ENCODE data around the gene DBH. TPM values are rescaled to one million over a fixed set of nuclear protein-coding genes. Genes with fewer than 3 reads are reported as not detected.

The DBH gene
- total and polyA plus RNA-seq, 7 donors = 0.01 TPM; not detected in 6

DNA sequence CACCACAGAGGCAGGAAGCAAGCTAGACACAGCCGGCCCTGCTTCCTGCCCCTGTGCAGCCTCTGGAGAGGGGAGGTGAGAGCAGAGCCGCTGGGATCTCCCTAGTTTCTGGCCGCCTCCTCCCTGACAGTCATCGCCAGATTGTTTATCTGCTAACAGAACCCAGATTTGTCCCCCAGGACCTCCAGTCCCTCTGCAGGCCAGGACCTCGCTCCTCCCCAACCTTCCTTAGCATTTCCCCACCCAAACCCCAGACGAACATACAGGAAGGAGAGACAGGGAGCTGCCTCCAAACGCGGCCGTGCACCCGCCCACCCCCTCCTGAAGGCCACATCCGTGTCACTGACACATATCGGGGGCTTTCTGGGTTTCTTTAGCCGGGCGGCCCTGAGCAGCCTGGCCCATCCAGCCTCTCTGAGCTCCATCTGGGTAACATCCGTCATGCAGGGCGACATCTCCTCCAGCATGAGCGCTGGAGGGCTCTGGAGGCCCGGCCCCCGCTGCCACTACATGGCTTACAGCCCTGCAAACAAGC, 47.5 kb downstream of the DBH start:
- intact Hi-C loops (cut with DNase I) = no loop called here
- Histone ChIP-seq H3K27ac (peak overlapping the region in 3 of 4 donors; percentile 14 to 41 (median 37)), H3K9me3 (no peaks in the 10 kb centered on the region), H3K4me1 (peaks cover 0 to 32% (median 5%) of the 10 kb centered on the region in 4 donors), H3K27me3 (no peaks in the 10 kb centered on the region), H3K4me3 (no peak overlapping the region), H3K36me3 (no peaks in the 10 kb centered on the region)
- TF ChIP-seq POLR2AphosphoS5 (IDR thresholded peaks at IDR 0.05) = no peak
- TF ChIP-seq, protein P1, sequence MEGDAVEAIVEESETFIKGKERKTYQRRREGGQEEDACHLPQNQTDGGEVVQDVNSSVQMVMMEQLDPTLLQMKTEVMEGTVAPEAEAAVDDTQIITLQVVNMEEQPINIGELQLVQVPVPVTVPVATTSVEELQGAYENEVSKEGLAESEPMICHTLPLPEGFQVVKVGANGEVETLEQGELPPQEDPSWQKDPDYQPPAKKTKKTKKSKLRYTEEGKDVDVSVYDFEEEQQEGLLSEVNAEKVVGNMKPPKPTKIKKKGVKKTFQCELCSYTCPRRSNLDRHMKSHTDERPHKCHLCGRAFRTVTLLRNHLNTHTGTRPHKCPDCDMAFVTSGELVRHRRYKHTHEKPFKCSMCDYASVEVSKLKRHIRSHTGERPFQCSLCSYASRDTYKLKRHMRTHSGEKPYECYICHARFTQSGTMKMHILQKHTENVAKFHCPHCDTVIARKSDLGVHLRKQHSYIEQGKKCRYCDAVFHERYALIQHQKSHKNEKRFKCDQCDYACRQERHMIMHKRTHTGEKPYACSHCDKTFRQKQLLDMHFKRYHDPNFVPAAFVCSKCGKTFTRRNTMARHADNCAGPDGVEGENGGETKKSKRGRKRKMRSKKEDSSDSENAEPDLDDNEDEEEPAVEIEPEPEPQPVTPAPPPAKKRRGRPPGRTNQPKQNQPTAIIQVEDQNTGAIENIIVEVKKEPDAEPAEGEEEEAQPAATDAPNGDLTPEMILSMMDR (IDR thresholded peaks at IDR 0.05) = no peak
- TF ChIP-seq EP300 (IDR thresholded peaks at IDR 0.05) = no peak
- no peak for TF ChIP-seq POLR2A (IDR thresholded peaks at IDR 0.05)
- 43 to 61% methylated on average over 19 of the region's 19 CpGs for WGBS, 2 donors
- DNase-seq = no peak

DNA sequence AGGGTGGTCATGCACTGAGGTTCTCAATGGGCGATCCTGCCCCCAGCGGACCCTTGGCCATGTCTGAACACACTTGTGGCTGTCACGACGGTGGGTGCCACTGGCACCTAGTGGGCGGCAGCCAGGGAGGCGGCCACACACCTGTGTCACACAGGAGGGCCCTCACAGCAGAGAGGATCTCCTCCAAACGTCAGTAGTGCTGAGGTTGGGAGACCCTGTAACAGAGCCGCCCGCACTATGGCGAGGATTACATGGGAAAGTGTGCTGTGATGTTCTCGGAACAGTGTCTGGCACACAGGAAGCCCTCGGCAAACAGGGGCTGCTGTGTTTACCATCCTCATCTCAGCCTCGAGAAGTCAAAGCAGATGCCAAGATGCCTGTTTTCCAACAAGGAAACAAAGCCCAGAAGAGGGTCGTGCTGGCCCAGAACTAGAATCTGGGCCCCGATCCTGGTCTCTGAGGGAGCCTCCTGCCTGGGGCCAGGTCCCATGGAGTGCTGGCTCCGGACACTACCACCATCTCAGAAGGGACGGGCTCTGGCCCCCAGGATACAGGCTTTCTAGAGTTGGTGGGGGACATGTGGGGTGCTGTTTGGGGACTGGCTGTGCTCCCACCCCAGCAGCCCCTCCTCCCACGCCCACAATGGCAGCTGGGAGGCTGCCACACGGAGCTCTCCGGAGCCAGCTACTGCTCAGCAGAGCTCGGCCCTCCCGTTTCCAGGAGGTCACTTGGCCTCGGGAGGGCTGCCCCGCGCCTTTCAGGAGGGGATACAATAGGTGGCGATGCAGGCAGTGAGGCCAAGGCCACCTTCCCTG, 48.2 kb downstream of the DBH start:
- Histone ChIP-seq H3K27me3 (no peaks in the 10 kb centered on the region), H3K4me1 (peaks cover 0 to 32% (median 5%) of the 10 kb centered on the region in 4 donors), H3K27ac (peak overlapping the region in 3 of 4 donors; percentile 14 to 41 (median 37)), H3K4me3 (no peak overlapping the region), H3K9me3 (no peaks in the 10 kb centered on the region), H3K36me3 (no peaks in the 10 kb centered on the region)
- intact Hi-C loops (cut with DNase I) = no loop called here
- DNase-seq = no peak
- no peak for TF ChIP-seq EP300 (IDR thresholded peaks at IDR 0.05)
- TF ChIP-seq POLR2AphosphoS5 (IDR thresholded peaks at IDR 0.05) = no peak
- TF ChIP-seq, protein P1 (IDR thresholded peaks at IDR 0.05) = no peak
- no peak for TF ChIP-seq POLR2A (IDR thresholded peaks at IDR 0.05)
- 63 to 71% methylated on average over 26 of the region's 26 CpGs for WGBS, 2 donors

DNA sequence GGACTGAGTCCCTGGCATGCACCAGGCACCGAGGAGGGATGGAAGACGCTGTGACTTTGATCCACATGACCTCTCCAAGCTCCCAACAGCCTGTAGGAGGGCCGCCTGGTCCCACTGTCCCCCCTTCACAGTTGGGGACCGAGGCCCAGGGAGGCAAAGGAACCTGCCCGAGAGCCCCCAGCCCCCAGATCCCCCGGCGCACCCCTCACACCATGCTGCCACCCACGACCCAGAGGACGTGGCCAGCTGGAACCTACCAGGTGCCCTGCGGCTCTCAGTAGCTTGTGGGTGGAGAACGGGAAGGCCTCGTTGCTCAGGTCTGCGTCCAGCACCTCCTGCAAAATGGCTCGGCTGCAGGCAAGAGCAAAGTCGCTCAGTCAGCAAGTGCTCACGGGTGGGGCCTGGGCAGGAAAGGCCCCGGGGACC, 48.8 kb downstream of the DBH start:
- H3K4me1 ChIP-seq = peaks cover 0 to 28% (median 5%) of the 10 kb centered on the region in 4 donors
- TF ChIP-seq POLR2A (IDR thresholded peaks at IDR 0.05) (no peak), POLR2AphosphoS5 (IDR thresholded peaks at IDR 0.05) (no peak), EP300 (IDR thresholded peaks at IDR 0.05) (no peak)
- TF ChIP-seq, protein P1 (IDR thresholded peaks at IDR 0.05) = no peak
- no peak overlapping the region for H3K4me3 ChIP-seq
- no peaks in the 10 kb centered on the region for H3K9me3 ChIP-seq
- DNase-seq = no peak
- no peaks in the 10 kb centered on the region for H3K27me3 ChIP-seq
- H3K27ac ChIP-seq = peak overlapping the region in 1 of 4 donors; percentile 37
- H3K36me3 ChIP-seq = no peaks in the 10 kb centered on the region
- intact Hi-C loops (cut with DNase I) = no loop called here
- 67 to 83% methylated on average over 17 of the region's 17 CpGs for WGBS, 2 donors

DNA sequence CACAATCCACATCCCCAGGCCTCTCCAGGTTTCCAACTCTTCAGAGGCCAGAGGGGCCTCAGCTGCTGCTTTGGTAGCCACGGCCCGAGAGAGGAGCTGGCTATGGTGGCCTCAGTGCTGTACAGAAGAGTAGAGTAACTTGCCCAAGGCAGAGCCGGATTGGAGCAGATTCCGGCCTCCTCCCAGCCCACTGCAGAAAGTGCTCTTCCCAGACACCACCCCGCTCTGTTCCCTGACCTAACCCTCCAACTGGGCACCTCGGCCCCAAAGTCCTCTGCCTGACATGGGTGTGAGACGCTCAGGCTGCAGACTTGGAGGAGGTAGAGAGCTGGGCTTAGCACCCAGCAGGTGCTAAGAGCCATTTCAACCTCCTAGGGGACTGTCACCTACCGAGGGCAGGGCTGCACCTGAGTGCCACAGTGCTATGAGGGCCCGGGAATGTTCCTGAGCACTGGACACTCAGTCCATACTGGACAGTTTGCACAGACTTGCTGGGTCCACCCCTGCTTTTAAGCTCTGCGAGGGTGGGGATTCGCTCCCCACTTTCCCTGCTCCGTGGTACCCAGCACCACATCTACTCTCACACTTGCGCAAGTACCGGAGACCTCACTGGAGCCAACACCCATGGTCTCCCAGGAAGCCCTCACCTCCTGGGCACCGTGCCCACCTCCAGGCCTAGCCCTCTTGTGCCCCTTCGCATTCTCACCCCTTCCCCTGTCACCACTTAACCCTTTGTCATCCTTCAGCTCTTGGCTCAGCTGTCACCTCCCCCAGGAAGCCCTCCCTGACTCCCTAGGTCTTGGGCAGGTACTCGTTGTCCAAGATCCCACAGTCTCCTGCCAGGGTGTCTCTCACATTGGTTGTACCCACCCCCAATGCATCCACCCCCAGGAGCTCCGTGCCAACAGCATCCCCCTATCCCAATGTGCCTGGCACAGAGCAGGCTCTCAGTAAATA, 49.8 kb downstream of the DBH start:
- Histone ChIP-seq H3K27me3 (no peaks in the 10 kb centered on the region), H3K9me3 (no peaks in the 10 kb centered on the region), H3K36me3 (no peaks in the 10 kb centered on the region), H3K4me3 (no peak overlapping the region), H3K27ac (no peak overlapping the region), H3K4me1 (peaks cover 0 to 23% (median 5%) of the 10 kb centered on the region in 4 donors)
- TF ChIP-seq POLR2AphosphoS5 (IDR thresholded peaks at IDR 0.05) (no peak), POLR2A (IDR thresholded peaks at IDR 0.05) (no peak), EP300 (IDR thresholded peaks at IDR 0.05) (no peak)
- TF ChIP-seq, protein P1 (IDR thresholded peaks at IDR 0.05) = no peak
- intact Hi-C loops (cut with DNase I) = no loop called here
- DNase-seq = no peak
- 70 to 89% methylated on average over 18 of the region's 18 CpGs for WGBS, 2 donors

Data from sigmoid colon (tissue), 7 donors.